ENCODE measurements around the gene PTPN3. TPM values are rescaled to one million over a fixed set of nuclear protein-coding genes. Genes with fewer than 3 reads are reported as not detected.

The PTPN3 gene
- total and polyA plus RNA-seq, 10 of the 15 experiments (the other 5 are each of a cell fraction or from before 2014, with no cell fraction given), result 0.18 to 1.3 (median 0.39) TPM

GRCh38 chr9:109391176-109391575 lies 106.9 kb downstream of the PTPN3 start:
- Histone ChIP-seq H3K79me2 (ENCODE audit: control insufficient read depth, insufficient read depth, low read length) (no peaks in the 10 kb centered on the region), H3K4me1 (ENCODE audit: control insufficient read depth, insufficient read depth, low read length) (no peaks in the 10 kb centered on the region), H3K4me2 (ENCODE audit: control insufficient read depth, insufficient read depth) (no peak overlapping the region), H2AFZ (ENCODE audit: control insufficient read depth, low read depth, low read length) (no peak overlapping the region), H3K4me3 (no peak overlapping the region), H3K36me3 (ENCODE audit: control insufficient read depth in 2 of 2, insufficient read depth in 2 of 2, low read length in 1 of 2) (no peaks in the 10 kb centered on the region), H3K27me3 (replicated peaks in 1 of 2; ENCODE audit: control insufficient read depth in 2 of 2, insufficient read depth in 2 of 2, low read length in 1 of 2) (peaks cover 0 to 2% of the 10 kb centered on the region in 2 experiments; a peak in 2 of 4 replicates), H3K27ac (ENCODE audit: control insufficient read depth, insufficient read depth) (no peak overlapping the region), H3K9ac (ENCODE audit: control insufficient read depth, insufficient read depth, low read length) (no peak overlapping the region), H4K20me1 (ENCODE audit: control insufficient read depth, insufficient read depth) (no peaks in the 10 kb centered on the region), H3K9me3 (replicated peaks; ENCODE audit: control insufficient read depth, insufficient read depth, low read length) (no peaks in the 10 kb centered on the region)
- intact Hi-C loops (cut with micrococcal nuclease; ENCODE audit: unreplicated experiment) (no loop called here), in situ Hi-C loops (cut with MboI) (no loop called here)
- CTCF ChIA-PET, result no interaction called here
- SMC1A ChIA-PET (ENCODE audit: uncharacterized antibody, unreplicated experiment), result no interaction called here
- POLR2A ChIA-PET, result no interaction called here
- no TSS peak for BruUV-seq (replicated peaks)
- RAD21 ChIA-PET (ENCODE audit: unreplicated experiment), result no interaction called here
- DNase-seq (ENCODE audit: low read depth, low spot score) (no peak), ATAC-seq (no peak), FAIRE-seq (no peak)
- TF ChIP-seq KLF5 (IDR thresholded peaks at IDR 0.05; ENCODE audit: partially characterized antibody), result no peak
- TF ChIP-seq, protein P1, sequence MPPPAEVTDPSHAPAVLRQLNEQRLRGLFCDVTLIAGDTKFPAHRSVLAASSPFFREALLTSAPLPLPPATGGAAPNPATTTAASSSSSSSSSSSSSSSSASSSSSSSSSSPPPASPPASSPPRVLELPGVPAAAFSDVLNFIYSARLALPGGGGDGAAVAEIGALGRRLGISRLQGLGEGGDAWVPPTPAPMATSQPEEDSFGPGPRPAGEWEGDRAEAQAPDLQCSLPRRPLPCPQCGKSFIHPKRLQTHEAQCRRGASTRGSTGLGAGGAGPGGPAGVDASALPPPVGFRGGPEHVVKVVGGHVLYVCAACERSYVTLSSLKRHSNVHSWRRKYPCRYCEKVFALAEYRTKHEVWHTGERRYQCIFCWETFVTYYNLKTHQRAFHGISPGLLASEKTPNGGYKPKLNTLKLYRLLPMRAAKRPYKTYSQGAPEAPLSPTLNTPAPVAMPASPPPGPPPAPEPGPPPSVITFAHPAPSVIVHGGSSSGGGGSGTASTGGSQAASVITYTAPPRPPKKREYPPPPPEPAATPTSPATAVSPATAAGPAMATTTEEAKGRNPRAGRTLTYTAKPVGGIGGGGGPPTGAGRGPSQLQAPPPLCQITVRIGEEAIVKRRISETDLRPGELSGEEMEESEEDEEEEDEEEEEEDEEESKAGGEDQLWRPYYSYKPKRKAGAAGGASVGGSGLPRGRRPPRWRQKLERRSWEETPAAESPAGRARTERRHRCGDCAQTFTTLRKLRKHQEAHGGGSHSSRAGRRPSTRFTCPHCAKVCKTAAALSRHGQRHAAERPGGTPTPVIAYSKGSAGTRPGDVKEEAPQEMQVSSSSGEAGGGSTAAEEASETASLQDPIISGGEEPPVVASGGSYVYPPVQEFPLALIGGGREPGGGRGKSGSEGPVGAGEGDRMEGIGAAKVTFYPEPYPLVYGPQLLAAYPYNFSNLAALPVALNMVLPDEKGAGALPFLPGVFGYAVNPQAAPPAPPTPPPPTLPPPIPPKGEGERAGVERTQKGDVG (CRISPR knock-in tag; IDR thresholded peaks at IDR 0.05), result no peak
- 65% methylated on average over 10 of the region's 10 CpGs for WGBS (ENCODE audit: insufficient coverage, insufficient replicate concordance, low lambda C conversion rate, missing lambda C conversion rate)

DNA sequence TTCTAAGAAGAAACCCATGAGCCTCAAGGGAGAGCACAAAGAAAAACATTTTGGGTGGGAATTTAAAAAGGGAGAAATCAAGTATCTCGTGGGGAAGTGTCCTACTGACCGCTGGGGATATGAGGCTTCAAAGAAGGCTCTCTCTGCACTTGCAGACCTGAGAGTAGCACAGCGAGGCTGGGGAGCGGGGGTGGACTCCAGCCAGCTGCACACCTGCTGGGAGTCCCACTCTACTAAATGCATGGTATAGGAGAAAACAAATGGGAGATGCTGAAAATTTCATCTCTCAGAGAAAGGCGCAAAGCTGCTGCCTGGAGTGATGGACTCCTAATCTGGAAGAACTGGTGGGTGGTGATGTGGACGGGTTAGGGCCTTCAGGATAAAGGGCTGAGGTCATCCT lies 110.3 kb downstream of the PTPN3 start:
- WGBS (ENCODE audit: insufficient coverage, insufficient replicate concordance, low lambda C conversion rate, missing lambda C conversion rate), result 71% methylated on average over 6 of the region's 6 CpGs
- H3K4me2 ChIP-seq (ENCODE audit: control insufficient read depth, insufficient read depth), result no peak overlapping the region
- CTCF ChIA-PET, result interaction anchor here (0.6 to 1.0 kb wide), 2 partner anchors 14 to 23 kb away, joined by 3 read pairs; no protein-coding TSS in a partner anchor

More for the DNA sequence above, 110.3 kb downstream of the PTPN3 start:
- Histone ChIP-seq H3K36me3 (ENCODE audit: control insufficient read depth in 2 of 2, insufficient read depth in 2 of 2, low read length in 1 of 2) (no peaks in the 10 kb centered on the region), H3K27ac (ENCODE audit: control insufficient read depth, insufficient read depth) (no peak overlapping the region), H3K4me3 (no peak overlapping the region), H3K79me2 (ENCODE audit: control insufficient read depth, insufficient read depth, low read length) (no peaks in the 10 kb centered on the region), H3K27me3 (replicated peaks in 1 of 2; ENCODE audit: control insufficient read depth in 2 of 2, insufficient read depth in 2 of 2, low read length in 1 of 2) (peaks cover 0 to 4% of the 10 kb centered on the region in 2 experiments; a peak in 2 of 4 replicates), H3K9ac (ENCODE audit: control insufficient read depth, insufficient read depth, low read length) (no peak overlapping the region), H2AFZ (ENCODE audit: control insufficient read depth, low read depth, low read length) (no peak overlapping the region), H3K4me1 (ENCODE audit: control insufficient read depth, insufficient read depth, low read length) (peaks cover 12% of the 10 kb centered on the region), H3K9me3 (replicated peaks; ENCODE audit: control insufficient read depth, insufficient read depth, low read length) (no peaks in the 10 kb centered on the region), H4K20me1 (ENCODE audit: control insufficient read depth, insufficient read depth) (no peaks in the 10 kb centered on the region)
- FAIRE-seq (no peak), ATAC-seq (no peak), DNase-seq (ENCODE audit: low read depth, low spot score) (no peak)
- ChIA-PET RAD21 (ENCODE audit: unreplicated experiment) (no interaction called here), SMC1A (ENCODE audit: uncharacterized antibody, unreplicated experiment) (interaction anchor here (1.1 kb wide), 1 partner anchor 12 kb away, joined by 3 read pairs; no protein-coding TSS in a partner anchor), POLR2A (no interaction called here)
- TF ChIP-seq RCOR1 (conservative IDR thresholded peaks at IDR 0.05; ENCODE audit: low read depth, low read length), result no peak
- TF ChIP-seq ASH2L (IDR thresholded peaks at IDR 0.05; ENCODE audit: borderline replicate concordance, low read depth), result no peak
- no TSS peak for BruUV-seq (replicated peaks)
- in situ Hi-C loops (cut with MboI) (loop anchor here (5.0 kb wide), 1 partner anchor 49 kb away; no protein-coding TSS in a partner anchor), intact Hi-C loops (cut with micrococcal nuclease; ENCODE audit: unreplicated experiment) (no loop called here)

All from GM12878 (cell line).